ENCODE results near the gene RRM2.

RRM2 gene

DNA sequence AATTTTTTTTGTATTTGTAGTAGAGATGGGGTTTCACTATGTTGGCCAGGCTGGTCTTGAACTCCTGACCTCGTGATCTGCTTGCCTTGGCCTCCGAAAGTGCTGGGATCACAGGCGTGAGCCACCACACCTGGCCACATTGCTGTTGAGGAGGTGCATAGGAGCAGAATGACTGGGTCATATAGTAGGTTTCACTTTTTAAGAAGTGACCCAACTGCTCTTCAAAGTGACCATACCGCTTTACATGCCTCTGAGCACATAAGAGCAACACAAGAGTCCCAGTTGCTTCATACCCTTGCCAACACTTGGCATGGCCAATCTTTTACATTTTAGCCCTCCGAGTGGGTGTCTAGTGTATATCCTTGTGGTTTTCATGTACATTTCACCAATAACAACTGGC lies 28.9 kb downstream of the RRM2 start:
- no peak for DNase-seq (ENCODE audit: low read depth in 2 of 2)

- no peak for DNase-seq (ENCODE audit: low read depth in 2 of 2)
Measured at GRCh38 chr2:10157293-10157692, 34.8 kb downstream of the RRM2 start.

GRCh38 chr2:10158681-10159080 lies 36.1 kb downstream of the RRM2 start:
- no peak for DNase-seq (ENCODE audit: low read depth in 2 of 2)

- DNase-seq (ENCODE audit: low read depth in 2 of 2) = no peak
Measured at GRCh38 chr2:10159086-10159485, 36.5 kb downstream of the RRM2 start.

GRCh38 chr2:10159581-10160131 lies 37.1 kb downstream of the RRM2 start:
- no peak for DNase-seq (ENCODE audit: low read depth in 2 of 2)

DNA sequence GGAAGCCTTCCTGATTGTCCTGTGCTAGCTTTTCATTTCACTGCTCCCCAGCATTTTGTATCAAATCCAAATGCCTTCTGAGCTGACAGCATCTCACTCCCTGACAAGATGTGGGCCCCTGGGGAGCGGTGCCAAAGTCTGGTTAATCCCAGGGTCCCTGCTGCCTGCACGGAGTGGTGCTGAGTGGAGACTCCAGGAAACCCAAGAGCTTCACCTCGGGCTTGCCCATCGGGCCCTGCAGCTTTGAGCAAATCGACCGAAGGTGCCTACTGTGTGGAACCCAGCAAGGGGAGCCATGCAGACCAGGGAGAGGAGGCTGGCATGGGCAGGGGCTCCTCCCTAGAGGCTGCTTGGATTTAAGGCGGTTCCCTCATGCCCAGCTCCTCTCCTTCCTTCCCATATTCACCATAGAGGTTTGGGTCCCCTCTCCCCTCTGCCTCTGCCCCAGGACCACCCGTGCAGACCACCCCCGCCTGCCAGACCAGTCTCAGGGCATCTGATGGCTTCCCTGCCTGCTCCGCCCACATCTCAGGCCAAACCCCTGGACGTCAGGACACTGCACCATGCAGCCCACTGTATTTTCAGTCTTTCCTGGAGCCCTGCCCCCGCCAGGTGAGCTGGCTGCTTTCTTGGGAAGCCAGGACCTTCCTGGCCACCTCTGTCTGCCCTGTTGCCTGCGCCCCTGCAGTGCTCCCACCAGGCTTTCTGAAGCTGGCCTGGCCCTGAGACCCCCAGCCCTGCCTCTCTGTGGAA lies 37.8 kb downstream of the RRM2 start:
- DNase-seq (ENCODE audit: low read depth in 2 of 2) = no peak

GRCh38 chr2:10161206-10161931 lies 38.8 kb downstream of the RRM2 start:
- no peak for DNase-seq (ENCODE audit: low read depth in 2 of 2)

- peak in 1 of 2 donors; percentile 5 for DNase-seq (ENCODE audit: low read depth in 2 of 2)
Measured at GRCh38 chr2:10161961-10162441, 39.5 kb downstream of the RRM2 start.

- no peak for DNase-seq (ENCODE audit: low read depth in 2 of 2)
Measured at GRCh38 chr2:10162586-10163497, 40.3 kb downstream of the RRM2 start.

DNA sequence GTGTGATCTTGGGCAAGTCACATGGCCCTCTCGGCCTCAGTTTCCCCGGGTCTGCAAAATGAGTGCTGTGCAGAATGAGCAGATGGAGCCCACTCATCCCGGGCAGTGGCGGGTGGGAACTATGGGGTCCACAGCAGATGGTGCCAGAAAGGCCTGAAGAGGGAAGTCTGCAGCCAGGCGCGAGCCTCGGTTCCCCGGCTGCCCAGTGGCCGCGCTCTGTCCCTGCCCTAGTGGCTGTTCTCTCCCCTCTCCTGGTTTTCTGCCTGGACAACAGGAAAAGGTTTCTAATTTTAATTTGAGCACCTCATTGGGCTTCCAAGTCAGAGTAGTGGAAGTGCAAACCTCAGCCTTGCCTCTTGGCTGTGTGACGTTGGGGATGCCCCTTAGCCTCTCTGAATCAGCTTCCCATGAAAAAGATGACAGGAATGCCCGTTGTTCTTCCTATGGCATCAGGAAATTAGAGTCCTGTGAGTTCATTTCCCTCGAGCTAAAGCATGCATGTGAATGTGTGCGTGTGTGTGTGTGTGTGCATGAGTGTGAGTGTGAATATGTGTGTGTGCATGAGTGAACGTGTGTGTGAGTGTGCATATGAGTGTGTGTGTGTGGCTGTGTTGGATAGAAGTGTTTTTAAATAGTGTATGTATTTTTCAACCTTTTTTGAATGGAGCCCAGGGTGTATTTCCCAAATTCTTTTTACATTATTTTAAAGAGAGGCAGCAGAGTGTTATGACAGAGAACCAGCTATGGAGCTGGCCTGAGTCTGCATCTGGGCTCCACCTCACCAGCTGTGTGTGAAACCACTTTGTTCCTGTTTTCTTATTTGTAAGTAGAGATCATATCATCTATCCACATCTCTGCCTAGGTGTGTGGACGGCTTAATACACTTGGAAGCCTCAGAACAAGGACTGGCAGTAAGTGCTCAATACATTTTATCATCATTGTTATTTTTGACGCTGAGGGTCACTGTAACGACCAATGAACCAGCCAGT lies 41.3 kb downstream of the RRM2 start:
- DNase-seq (ENCODE audit: low read depth in 2 of 2) = no peak

GRCh38 chr2:10164601-10165000 lies 42.1 kb downstream of the RRM2 start:
- no peak for DNase-seq (ENCODE audit: low read depth in 2 of 2)

DNA sequence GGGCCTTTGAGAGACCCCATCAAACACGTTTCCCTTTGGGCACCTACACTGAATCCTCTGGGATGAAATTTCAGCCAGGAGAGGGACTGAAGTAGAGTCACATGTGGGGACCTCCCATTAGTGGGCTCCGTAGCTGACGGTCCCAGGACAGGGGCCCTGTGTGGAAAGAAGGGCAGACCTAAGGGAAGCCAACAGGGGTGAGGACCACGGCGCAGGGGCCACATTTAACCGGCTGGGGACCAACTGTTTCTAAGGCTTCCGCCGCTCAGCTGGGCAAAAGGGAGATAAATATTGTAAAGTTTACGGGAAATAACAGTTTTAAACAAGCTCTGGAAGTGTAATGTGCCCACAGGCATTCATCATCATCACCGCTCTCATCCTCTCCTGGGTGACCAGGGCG lies 42.7 kb downstream of the RRM2 start:
- no peak for DNase-seq (ENCODE audit: low read depth in 2 of 2)

DNA sequence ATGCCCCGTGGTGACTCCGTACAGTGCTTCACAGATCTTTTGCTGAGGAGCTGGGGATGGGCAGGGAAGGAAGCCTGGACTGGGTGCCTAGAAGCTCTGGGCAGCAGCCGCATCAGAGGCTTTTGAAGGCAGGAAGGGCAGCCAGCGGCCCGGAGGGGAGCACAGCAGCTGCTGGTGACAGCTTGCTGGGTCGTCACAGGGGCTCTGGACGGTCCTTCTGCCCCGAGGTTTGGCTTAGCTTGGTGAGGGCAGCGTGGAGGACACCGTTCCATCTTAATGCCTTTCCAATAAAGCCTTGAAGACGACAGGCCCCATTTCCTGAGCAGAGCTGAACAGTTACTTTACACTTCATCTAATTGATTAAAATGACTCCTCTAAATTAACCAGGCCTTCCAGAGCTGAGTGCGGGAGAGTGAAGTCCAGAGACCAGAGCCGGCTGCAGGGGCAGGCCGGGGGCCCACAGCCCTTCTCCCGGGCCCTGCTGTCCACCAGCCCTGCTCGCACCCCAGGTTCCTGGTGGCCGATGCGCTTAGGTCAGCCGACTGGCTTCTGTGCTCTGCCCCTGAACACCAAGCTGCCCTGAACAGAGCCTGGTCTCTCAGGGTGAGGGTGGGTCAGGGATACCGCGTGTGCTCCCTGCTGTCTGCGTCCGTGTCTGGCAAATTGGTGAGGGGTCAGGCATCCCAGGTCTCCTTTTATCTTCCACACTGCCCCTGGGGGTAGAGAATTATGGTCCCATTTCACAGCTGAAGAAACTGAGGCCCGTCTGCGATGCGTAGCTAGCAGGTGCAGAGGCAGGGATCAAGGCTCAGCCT lies 43.5 kb downstream of the RRM2 start:
- no peak for DNase-seq (ENCODE audit: low read depth in 2 of 2)

DNA sequence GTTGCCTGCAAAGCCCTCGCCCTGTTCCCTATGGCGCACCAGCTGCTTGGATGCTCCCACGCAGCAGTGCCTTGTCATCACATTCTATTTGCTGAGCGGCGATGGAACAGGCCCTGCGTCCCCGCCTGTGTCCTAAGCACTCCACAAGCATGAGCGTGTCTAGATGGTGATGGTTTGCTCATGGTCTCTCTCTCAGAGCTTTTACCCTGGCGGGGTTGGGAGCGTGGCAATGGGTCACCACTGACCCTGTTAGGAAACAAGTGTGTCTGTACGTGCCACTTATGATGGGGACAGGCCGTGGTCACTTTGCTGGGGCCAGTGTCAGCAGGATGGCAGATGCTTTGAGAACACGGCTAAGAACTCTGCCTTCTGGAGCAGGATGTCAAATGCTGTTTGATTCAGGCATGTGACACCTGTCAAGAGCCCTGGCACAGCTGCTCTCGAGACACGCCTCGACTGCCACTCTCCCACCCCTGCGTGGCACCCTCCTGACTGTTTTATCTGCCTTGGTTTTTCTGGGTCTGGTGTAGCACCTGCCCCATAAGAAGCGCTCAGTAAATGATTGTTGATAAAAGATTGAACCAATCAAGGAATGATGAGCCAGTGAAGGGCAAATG lies 44.2 kb downstream of the RRM2 start:
- no peak for DNase-seq (ENCODE audit: low read depth in 2 of 2)

DNA sequence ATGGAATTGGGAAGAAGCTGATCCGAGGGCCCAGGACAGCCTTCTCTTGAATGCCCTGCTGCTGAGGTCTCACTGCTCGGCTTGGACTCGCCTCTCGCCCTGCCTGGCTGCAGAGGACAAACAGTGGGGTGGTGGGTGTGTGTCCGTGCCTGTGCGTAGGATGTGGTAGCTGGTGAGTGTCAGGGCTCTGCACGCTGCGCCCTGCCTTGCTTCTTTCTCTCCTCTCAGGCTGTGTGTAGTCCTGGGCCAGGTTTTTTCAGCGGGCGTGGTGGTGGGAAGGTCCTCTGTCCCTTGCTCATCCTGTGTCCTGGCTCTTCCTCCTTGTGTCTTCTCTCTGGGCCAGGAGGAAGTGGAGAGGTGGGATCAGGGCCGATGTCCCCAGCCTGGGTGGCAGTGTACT lies 44.8 kb downstream of the RRM2 start:
- DNase-seq (ENCODE audit: low read depth in 2 of 2) = no peak

GRCh38 chr2:10168221-10168620 lies 45.7 kb downstream of the RRM2 start:
- no peak for DNase-seq (ENCODE audit: low read depth in 2 of 2)

DNA sequence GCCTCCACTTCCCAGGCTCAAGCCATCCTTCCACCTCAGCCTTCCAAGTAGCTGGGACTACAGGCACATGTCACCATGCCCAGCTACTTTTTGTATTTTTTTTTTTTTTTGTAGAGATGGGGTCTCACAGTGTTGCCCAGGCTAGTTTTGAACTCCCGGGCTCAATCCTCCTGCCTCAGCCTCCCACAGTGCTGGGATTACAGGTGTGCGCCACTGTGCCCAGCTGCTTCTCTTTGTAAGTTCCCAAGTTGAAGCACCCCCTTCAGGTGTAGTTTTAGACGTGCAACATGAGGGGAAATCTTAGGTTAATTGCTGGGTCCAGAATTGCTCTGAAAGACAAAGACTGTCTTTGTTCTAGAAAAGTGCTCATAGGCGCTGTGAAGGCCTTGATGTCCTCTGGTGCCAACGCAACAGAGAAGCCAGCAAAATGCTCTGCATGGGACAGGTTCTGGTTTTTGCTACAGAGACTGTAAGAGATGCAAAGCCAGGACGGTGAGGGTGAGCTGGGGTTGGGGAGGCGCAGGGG lies 46.6 kb downstream of the RRM2 start:
- no peak for DNase-seq (ENCODE audit: low read depth in 2 of 2)

GRCh38 chr2:10169581-10169980 lies 47.0 kb downstream of the RRM2 start:
- DNase-seq (ENCODE audit: low read depth in 2 of 2) = no peak

- DNase-seq (ENCODE audit: low read depth in 2 of 2) = no peak
Measured at GRCh38 chr2:10170256-10170655, 47.7 kb downstream of the RRM2 start.
